HG03097 (cell line): ENCODE data around the gene FOXD2.

Experiments
- ATAC-seq: cut with Tn5 transposase; IDR thresholded peaks from one replicate; pipeline ENCODE4 v1.9.1; 2021; ENCODE audit not compliant: unreplicated experiment, low FRiP score

The FOXD2 gene

GRCh38 chr1:47459253-47459788 is 21.5 kb downstream of the FOXD2 start:
- ATAC-seq = no peak

- ATAC-seq = no peak
These were observed 22.2 kb downstream of the FOXD2 start for GRCh38 chr1:47460040-47460439.

DNA sequence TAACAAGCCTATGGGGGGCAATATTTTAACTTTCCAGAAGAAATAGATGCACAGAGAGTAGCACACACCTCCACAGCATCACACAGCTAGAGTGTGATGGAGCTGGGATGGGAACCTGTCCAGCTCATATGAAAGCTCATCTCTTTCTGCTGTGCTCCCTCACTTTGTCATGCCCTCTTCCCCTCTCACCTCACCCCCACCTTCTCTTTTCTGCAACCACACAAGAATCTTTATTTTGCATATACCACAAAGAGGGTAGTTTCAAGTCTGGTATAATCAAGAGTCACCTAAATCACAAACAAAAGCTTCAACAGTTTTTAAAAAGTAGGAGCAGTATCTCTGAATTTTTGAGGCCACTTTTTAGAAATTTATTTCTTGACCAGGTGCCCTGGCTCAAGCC is 22.6 kb downstream of the FOXD2 start:
- no peak for ATAC-seq

DNA sequence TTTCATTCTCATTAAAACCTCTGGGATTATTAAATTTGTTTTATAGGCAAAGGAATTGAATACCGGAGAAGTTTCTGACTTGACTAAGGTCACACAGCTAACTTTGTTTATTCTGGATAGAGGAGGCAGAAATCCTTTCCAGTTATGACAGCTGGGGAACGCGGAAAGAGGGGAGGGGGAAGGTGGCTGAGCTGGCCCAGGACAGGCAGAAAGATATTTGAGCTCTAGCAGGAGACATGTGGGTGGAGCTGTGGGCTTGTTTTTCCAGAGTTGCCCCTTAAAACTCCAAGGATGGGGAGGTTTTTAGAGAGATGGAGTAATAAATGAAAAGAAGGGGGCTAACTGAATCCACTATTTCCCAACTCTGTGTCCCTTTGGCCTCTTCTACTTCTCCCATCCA is 27.8 kb downstream of the FOXD2 start:
- no peak for ATAC-seq

- no peak for ATAC-seq
These were observed 31.0 kb downstream of the FOXD2 start for GRCh38 chr1:47468709-47469389.

DNA sequence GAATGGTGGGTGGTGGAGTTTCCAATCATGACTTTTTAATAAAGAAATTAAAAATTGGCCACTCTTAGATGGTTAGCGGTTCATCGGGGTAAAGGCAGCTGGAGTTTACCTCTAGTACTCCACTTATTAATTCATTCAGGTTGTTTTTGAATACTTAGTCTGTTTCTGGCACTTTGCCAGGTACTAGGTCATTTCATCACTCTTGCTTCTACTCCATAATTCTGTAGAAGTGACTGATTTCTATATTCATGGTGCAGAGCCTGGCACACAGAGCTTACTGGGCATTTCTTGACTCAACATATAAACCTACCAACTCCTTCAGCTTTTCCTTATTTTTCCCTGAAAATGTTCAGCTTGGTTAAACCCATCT is 31.5 kb downstream of the FOXD2 start:
- ATAC-seq = no peak

DNA sequence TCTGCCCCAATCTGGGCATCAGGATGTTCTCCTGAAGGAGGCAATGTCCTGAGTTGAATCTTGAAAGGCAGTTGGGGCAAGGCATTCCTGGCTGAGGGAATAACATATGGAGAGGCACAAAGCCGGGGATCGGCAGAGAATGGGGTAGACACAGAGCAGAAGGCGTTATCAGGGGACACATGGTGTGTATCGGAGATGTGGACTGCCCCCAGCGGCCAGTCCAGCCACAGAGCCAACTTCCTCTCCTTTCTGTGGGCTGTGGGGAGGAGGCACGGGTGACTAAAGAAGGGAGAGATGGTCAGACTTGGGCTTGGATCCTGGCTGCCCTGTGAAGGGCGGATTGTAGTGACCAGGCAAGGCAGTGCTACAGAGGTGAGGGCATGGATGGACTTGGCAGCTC is 32.1 kb downstream of the FOXD2 start:
- no peak for ATAC-seq

DNA sequence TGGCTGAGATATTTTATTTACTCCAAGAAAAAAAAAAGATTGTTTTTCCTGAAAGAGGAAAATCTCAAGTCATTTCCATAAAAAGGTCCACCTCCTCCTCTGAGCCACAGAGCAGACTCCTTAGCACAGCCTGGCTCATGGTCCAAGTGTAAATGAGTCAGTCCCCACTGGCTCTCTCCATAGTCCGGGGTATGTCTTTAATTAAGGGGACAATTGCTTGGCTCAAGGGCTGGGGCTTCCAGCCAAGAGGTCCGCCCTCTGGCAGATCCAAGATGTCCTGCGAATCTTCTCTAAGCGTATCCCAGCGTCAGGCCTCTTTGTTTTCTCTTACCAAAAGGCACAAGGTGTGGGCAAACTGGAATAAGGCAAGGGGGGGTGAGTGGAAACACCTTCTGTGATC is 33.3 kb downstream of the FOXD2 start:
- no peak for ATAC-seq

- ATAC-seq = no peak
These were observed 36.7 kb downstream of the FOXD2 start for GRCh38 chr1:47474278-47475193.

GRCh38 chr1:47477595-47478080 is 39.8 kb downstream of the FOXD2 start:
- ATAC-seq = no peak

GRCh38 chr1:47478090-47478489 is 40.2 kb downstream of the FOXD2 start:
- no peak for ATAC-seq

- no peak for ATAC-seq
These were observed 41.8 kb downstream of the FOXD2 start for GRCh38 chr1:47479664-47480063.

GRCh38 chr1:47481936-47482335 is 44.1 kb downstream of the FOXD2 start:
- no peak for ATAC-seq

- no peak for ATAC-seq
These were observed 44.9 kb downstream of the FOXD2 start for GRCh38 chr1:47482786-47483185.

DNA sequence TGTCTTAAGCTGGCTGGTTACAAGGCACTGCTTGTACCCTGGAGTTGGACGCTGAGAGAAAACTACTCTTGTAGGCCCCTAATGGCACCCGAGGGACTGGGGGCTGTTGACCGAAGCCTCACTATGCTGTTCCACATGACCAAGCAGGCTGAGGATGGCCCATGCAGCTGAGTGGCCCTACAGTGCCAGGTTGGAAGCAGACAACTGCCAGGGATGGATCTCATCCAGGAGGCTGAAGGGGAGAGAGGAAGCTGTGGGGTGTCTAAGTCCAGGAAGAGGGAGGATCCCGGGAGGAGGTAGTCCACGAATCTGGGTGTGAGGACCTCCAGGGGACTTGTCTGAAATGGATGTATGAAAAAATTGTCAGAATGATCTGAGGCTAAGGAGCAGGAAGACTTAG is 45.8 kb downstream of the FOXD2 start:
- ATAC-seq = no peak

- ATAC-seq = no peak
These were observed 48.0 kb downstream of the FOXD2 start for GRCh38 chr1:47485817-47486216.

DNA sequence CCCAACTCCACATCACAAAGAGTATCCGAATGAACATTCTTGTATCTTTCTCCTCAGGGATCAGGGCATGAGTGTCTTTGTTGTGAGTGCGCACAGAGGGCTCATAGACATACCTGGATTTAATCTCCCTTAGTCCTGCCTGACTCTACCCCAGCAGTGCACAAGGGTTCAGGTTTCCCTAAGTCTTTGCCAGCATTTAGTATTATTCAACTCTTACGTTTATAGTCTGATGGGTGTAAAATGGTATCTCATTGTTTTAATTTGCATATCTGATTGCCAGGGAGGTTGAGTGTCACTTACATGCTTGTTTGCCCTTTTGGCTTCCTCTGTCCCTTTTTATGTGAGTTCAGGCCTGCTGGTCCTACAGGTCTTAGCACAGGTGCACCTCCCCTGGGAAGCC is 49.5 kb downstream of the FOXD2 start:
- no peak for ATAC-seq

DNA sequence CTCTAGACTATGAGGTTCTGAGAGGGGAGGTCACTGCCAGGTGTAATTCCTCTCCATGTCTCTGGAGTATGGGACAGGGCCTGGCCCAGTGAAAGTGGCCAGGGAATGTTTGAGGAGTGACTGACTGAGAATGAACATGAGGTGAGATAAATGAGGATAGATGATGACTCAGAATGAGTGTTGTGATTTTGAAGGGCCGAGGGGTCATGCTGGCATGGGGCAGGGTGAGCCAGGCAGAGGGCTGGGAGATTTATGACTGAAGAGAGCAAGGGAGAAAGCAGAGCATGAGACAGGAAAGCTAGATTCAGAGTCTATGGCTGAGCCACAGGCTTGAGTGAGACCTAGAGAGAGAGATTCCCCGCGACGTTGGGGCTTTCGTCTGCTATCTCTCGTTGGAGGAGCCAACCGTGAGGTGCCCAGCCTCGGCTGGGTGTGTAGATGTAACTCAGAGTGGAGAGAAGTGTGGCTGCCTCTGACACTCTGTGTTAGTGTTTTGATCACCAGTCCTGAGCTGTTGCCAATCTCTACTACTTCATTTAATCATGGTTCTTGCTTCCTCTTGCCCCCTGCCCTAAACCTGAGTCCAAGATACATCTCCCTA is 50.1 kb downstream of the FOXD2 start:
- no peak for ATAC-seq
